Measurements from ENCODE around the gene RYK.

Gene RYK

GRCh38 chr3:134150476-134150875, 100.2 kb downstream of the RYK start:
- in situ Hi-C loops (cut with HindIII; ENCODE audit: low sequenced_read_pairs) = no loop called here
- no peak overlapping the region for H3K4me3 ChIP-seq (ENCODE audit: low read depth, low read length)
- no peak for TF ChIP-seq CTCF (IDR thresholded peaks at IDR 0.05; ENCODE audit: low read depth, low read length, missing control alignments)
- DNase-seq (ENCODE audit: low read depth) = no peak

- TF ChIP-seq CTCF (IDR thresholded peaks at IDR 0.05; ENCODE audit: low read depth, low read length, missing control alignments) = no peak
- in situ Hi-C loops (cut with HindIII; ENCODE audit: low sequenced_read_pairs) = no loop called here
- no peak for DNase-seq (ENCODE audit: low read depth)
- H3K4me3 ChIP-seq (ENCODE audit: low read depth, low read length) = no peak overlapping the region
Observed at GRCh38 chr3:134149286-134149685, 101.4 kb downstream of the RYK start.

GRCh38 chr3:134148534-134148933, 102.1 kb downstream of the RYK start:
- no peak for TF ChIP-seq CTCF (IDR thresholded peaks at IDR 0.05; ENCODE audit: low read depth, low read length, missing control alignments)
- in situ Hi-C loops (cut with HindIII; ENCODE audit: low sequenced_read_pairs) = no loop called here
- peak; percentile 2 for DNase-seq (ENCODE audit: low read depth)
- H3K4me3 ChIP-seq (ENCODE audit: low read depth, low read length) = no peak overlapping the region

- no peak for TF ChIP-seq CTCF (IDR thresholded peaks at IDR 0.05; ENCODE audit: low read depth, low read length, missing control alignments)
- DNase-seq (ENCODE audit: low read depth) = no peak
- in situ Hi-C loops (cut with HindIII; ENCODE audit: low sequenced_read_pairs) = no loop called here
- no peak overlapping the region for H3K4me3 ChIP-seq (ENCODE audit: low read depth, low read length)
Observed at GRCh38 chr3:134147411-134147810, 103.2 kb downstream of the RYK start.

- no peak for TF ChIP-seq CTCF (IDR thresholded peaks at IDR 0.05; ENCODE audit: low read depth, low read length, missing control alignments)
- in situ Hi-C loops (cut with HindIII; ENCODE audit: low sequenced_read_pairs) = no loop called here
- H3K4me3 ChIP-seq (ENCODE audit: low read depth, low read length) = no peak overlapping the region
- no peak for DNase-seq (ENCODE audit: low read depth)
Observed at GRCh38 chr3:134146666-134147065, 104.0 kb downstream of the RYK start.

GRCh38 chr3:134145183-134145582, 105.5 kb downstream of the RYK start:
- in situ Hi-C loops (cut with HindIII; ENCODE audit: low sequenced_read_pairs) = no loop called here
- DNase-seq (ENCODE audit: low read depth) = no peak
- TF ChIP-seq CTCF (IDR thresholded peaks at IDR 0.05; ENCODE audit: low read depth, low read length, missing control alignments) = no peak
- H3K4me3 ChIP-seq (ENCODE audit: low read depth, low read length) = no peak overlapping the region

- no peak for TF ChIP-seq CTCF (IDR thresholded peaks at IDR 0.05; ENCODE audit: low read depth, low read length, missing control alignments)
- DNase-seq (ENCODE audit: low read depth) = no peak
- H3K4me3 ChIP-seq (ENCODE audit: low read depth, low read length) = no peak overlapping the region
- in situ Hi-C loops (cut with HindIII; ENCODE audit: low sequenced_read_pairs) = no loop called here
Observed at GRCh38 chr3:134144694-134145093, 106.0 kb downstream of the RYK start.
